GM19463 (cell line): ENCODE results near the gene CACNA2D3.
"Not testable (repeated sequence)": the region's sequence is repeated elsewhere in the genome, so short reads cannot be mapped to it uniquely, and the experiment has no call there.

ENCODE experiments used
- ATAC-seq: cut with Tn5 transposase; IDR thresholded peaks from one replicate; pipeline ENCODE4 v1.9.1; 2021; ENCODE audit warnings: mild to moderate bottlenecking, moderate library complexity; ENCODE audit not compliant: unreplicated experiment

Gene CACNA2D3

GRCh38 chr3:54122324-54123002 lies at the start of gene CACNA2D3:
Gene CACNA2D3, plus strand, starts transcription at chr3:54122552.
- ATAC-seq = no peak

- no peak for ATAC-seq
Measured at GRCh38 chr3:54073386-54073785, 49.0 kb upstream of the CACNA2D3 start.

- ATAC-seq = no peak
Measured at GRCh38 chr3:54079314-54079713, 43.0 kb upstream of the CACNA2D3 start.

DNA sequence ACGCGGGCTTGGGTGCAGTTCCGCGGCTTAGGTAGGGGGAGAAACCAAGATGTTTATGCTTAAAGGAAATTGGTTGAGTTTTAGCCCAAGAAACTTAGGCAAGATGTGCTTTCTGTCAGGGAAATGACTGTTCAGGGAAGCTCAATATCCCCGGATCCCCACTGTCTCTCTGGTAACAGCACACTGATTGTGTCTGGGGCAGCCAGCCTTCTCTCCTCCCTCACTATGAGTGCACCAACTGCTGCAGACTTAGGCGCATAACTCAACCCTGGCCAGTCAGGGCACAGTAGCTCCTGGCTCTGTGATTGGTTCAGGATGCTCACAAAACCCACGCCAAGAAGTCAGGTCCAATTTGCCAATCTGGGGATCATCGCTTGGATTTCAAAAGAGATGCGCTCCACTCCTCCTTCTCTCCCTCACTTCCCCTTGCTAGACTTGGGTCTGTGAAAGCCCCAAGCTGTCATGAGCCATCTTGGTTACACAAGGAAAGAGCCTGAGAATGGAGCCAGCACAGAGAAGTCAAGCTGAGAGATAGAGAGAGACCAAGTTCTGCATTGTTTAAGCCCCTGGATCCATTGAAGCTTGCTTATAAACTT lies 42.5 kb upstream of the CACNA2D3 start:
- ATAC-seq = no peak

GRCh38 chr3:54083921-54084320 lies 38.4 kb upstream of the CACNA2D3 start:
- ATAC-seq = no peak

- no peak for ATAC-seq
Measured at GRCh38 chr3:54085936-54086335, 36.4 kb upstream of the CACNA2D3 start.

GRCh38 chr3:54086652-54087405 lies 35.5 kb upstream of the CACNA2D3 start:
- no peak for ATAC-seq

DNA sequence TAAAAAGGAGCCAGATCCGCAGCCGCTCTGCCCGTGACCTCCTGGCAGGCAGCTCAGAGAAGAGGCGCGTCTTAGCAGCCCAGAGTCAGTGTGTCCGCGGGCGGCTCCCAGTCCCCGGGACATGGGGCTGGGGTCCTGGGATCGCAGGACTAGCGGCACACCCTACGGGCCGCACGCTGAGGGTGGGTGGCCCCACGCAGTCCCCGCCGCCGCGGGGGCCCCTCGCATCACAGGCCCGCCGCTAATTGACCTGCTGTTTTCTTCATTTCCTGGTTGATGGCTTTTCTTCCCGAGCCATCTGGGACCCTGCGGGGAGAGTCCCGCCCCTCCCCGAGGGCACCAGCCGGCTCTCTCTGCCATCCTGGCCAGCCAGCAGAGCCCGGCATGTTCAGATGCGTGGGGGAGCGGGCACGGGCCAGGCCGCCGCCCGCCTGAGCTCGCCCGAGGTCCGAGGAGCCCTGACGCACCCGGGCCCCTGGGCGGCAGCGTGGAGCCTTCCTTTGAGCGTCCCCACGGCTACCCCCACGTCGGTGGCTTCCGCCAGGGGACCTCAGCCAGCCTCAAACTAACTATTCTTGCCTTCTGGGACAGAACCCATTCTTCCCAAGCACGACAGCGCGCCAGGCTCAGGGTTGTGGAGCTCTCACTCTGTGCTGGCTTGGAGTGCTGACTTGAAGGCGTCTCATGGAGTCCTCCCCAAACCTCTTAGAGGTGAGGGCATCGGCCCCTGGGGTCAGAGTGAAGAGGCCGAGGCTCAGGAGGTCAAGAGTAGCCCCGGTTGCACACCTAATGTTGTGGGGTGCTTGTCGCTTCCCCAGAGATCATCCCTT lies 34.6 kb upstream of the CACNA2D3 start:
- ATAC-seq = no peak

- no peak for ATAC-seq
Measured at GRCh38 chr3:54093491-54094248, 28.7 kb upstream of the CACNA2D3 start.

DNA sequence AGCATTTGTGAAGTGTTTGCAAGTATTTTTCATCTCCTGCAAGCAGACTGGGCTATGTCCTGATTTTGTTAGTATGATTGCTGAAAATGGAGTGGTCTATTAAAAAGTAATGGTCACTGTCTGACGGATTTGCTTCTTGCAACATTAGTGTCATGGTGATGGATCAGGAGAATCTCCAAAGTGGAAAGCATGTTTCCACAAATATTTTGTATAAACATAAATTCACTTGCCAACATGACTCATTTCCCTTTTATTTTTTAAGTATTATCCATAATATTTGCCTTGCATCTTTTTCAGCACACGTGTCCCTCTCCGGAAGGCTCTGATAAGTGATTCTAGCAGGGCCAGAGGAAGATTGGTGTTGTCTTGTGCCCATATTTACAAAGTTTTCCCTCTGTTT lies 27.4 kb upstream of the CACNA2D3 start:
- no peak for ATAC-seq

DNA sequence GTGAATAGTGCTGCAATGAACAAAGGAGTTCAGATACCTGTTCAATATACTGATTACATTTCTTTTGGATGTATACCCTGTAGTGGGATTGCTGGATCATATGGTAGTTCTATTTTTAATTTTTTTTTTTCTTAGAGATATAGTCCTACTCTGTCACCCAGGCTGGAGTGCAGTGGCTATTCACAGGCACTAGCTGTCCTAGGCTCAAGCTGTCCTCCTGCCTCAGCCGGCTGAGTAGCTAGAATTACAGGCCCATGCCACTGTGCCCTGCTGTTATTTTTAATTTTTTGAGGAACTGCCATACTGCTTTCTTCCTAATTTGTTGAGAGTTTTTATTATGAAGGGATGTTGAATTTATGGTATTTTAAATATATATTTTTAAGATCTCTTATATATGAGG lies 23.0 kb upstream of the CACNA2D3 start:
- no peak for ATAC-seq

GRCh38 chr3:54104084-54104483 lies 18.3 kb upstream of the CACNA2D3 start:
- ATAC-seq = no peak

DNA sequence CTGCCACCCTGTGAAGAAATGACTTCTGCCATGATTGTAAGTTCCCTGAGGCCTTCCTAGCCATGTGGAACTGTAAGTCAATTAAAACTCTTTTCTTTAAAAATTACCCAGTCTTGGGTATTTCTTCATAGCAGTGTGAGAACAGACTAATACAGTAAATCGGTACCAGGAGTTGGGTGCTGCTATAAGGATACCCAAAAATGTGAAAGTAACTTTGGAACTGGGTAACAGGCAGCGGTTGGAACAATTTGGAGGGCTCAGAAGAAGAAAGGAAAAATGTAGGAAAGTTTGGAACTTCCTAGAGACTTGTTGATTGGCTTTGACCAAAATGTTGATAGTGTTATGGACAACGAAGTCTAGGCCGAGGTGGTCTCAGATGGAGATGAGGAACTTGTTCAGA lies 6.2 kb upstream of the CACNA2D3 start:
- not testable (repeated sequence) for ATAC-seq

DNA sequence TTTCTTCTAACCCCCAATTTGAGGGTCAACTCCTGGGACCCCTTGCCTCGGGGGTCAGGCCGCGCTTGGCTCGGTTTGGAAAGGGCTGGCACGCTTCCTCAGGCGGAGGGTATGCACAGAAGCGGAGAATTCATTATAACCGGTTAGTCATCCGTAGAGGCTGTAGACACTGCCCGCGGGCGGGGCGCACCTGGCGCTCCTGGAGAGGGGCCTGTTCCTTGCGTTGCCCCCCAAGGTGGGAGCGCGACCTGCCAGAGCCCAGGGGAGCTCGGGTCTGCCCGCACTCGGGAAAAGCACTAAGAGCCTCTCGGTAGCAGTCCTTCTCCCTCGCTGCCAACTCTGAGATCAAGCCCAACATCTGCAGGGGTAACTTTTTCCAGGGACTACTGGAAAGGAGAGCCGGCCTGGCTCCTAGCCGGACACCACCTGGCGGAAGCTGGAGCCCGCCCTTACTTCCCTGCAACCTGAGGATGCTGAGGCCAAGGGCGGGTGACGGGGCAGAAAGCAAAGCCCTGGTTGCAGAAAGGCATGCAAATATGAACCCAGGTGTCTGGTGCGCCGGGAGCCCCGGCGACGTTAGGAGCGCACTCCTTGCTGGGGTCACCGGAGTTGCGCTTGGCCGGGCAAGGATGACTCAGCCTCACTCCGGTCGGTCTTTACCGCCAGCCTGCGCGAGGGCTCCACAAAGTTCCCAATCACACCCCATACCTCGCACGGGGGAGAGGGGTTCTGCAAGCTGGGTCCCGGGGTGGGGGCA lies 1.5 kb upstream of the CACNA2D3 start:
- no peak for ATAC-seq

DNA sequence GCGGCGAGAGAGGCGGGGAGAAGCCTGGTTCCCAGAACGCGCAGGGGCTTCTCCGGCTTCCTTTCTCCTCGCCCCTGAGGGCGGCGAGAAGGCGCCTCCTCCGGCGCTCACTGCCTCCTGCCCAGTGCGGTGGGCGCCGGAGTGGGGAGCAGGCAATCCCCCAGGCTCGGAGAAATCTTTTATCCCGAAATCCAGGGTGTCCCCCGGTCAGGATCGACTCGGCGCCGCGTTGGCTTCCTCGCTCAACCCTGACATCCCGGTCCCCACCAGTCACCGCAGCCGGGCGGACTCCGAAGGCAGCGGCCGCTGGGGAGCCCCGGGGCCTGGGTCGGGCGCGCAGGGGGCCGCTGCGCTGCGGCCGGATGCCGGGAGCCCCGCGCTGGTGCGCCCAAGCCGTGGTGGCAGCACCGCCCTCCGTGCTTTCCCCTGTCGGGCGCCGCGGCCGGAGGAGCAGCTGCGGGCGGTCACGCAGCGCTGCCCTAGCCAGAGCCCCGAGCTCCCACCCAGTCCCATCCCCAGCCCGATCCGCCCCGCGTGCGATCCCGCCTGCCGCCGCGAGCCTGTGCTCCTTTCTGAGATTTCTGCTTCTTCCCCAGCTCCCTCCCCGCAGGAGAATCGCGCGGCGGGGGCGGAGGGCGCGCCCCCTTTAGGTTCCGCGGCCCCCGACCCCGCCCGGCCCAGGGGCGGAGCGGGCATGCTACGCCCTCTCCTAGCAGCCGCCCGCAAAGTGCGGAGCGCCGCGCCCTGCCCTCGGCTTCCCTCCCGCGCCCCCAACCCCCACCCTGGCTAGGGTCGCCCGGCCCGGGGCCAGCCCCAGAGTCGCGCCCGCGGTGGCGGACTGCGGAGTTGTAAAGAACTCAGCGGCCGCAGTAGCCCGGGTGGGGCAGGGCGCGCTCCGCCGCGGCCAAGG lies 683 bp upstream of the CACNA2D3 start:
- ATAC-seq = no peak

DNA sequence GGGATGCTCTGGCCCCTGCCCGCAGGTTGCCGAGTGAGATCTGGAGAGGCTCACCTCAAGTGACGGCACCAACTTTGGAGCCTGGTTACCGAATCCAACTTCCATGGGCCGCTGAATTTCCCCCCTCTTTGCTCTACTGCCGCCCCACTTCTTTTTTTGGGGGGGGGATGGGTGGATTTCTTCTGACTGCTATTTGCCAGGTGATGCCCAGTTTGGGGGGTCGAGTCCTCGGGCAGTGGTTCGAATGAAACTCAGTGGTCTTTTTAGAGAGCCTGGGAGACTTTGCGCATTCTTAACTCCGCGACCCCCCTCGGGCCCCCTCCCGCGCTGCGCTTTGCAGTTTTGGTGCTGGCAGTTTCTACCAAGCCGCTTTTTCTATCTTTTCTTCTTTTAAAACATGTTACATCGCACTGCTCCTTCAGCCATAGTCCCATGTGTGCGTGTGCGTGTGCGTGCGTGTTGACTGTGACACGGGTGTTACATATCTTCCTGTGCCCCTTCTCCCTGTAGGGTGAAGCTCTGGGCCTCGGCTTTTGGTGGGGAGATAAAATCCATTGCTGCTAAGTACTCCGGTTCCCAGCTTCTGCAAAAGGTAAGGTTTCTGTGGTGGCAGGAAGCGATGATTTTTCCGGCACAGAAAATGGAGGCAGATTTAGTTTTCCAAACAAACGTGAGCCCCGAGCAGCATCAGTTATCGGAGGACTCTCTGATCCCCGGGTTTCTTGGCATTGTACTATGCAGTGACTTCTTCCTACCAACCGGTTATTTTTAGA lies 837 bp downstream of the CACNA2D3 start:
- no peak for ATAC-seq

DNA sequence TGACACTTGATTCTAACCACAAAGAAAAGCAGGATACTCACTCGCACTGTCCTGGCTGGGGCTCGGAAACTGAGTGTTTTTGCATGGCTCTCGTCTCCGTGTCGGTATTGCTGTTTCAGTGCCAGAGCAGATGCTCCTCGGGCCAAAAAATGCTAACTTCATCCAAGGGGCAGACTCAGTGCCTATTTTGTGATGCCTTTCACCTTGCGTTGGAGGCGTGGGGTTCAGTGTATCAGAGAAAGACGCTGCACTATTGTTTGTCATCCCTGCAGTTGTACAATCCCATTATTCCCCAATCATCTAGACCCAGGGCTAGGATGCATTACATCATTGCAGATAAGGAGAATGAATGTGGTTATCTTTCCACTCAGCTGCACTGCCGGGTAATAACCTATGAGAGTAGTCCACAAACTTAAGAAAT lies 1.4 kb downstream of the CACNA2D3 start:
- ATAC-seq = no peak

GRCh38 chr3:54125300-54125699 lies 2.9 kb downstream of the CACNA2D3 start:
- no peak for ATAC-seq
